HepG2 (cell line): ENCODE measurements around the gene KMT2A. TPM values are rescaled to one million over a fixed set of nuclear protein-coding genes. Genes with fewer than 3 reads are reported as not detected.

Source experiments
- ARHGAP35 ChIP-seq: sonication (generic); formaldehyde crosslinking; IDR thresholded peaks from 2 replicates; pipeline ENCODE4 v1.9.0; 2022; ENCODE audit warnings: mild to moderate bottlenecking, inconsistent platforms, moderate library complexity, missing genetic modification reagents, borderline replicate concordance
- ARID2 ChIP-seq: sonication (generic); formaldehyde crosslinking; IDR thresholded peaks from 2 replicates; pipeline ENCODE4 v1.8.1; 2022; ENCODE audit warnings: mild to moderate bottlenecking, missing genetic modification reagents, borderline replicate concordance
- CBFB ChIP-seq: sonication (generic); formaldehyde crosslinking; IDR thresholded peaks from 2 replicates; pipeline ENCODE4 v1.4.0; 2020; ENCODE audit warnings: missing genetic modification reagents
- IKZF4 ChIP-seq: sonication (generic); formaldehyde crosslinking; IDR thresholded peaks from 2 replicates; pipeline ENCODE4 v1.5.1; 2020; ENCODE audit warnings: borderline replicate concordance, mild to moderate bottlenecking, low read depth, missing genetic modification reagents; ENCODE audit errors: not compliant biosample characterization
- KLF13 ChIP-seq: sonication (generic); formaldehyde crosslinking; IDR thresholded peaks from 2 replicates; pipeline ENCODE4 v1.4.0; 2020; ENCODE audit warnings: mild to moderate bottlenecking, missing genetic modification reagents
- MAZ ChIP-seq, 2 experiments: sonication (generic) in 1 of 2; formaldehyde crosslinking in 1 of 2; IDR thresholded peaks; 2 replicates each; pipeline versions ENCODE4 v1.5.0 to v1.6.1; 2012 to 2020; ENCODE audit warnings: low read depth in 2 of 2, mild to moderate bottlenecking in 2 of 2, borderline replicate concordance in 1 of 2, improper control_type of control experiment in 1 of 2, low read length in 1 of 2, missing genetic modification reagents in 1 of 2, moderate library complexity in 1 of 2
- MED8 ChIP-seq: sonication (generic); formaldehyde crosslinking; IDR thresholded peaks from 2 replicates; pipeline ENCODE4 v1.8.1; 2023; ENCODE audit warnings: mild to moderate bottlenecking, missing genetic modification reagents; ENCODE audit not compliant: insufficient replicate concordance
- NFIC ChIP-seq: IDR thresholded peaks from 2 replicates; pipeline ENCODE4 v1.6.1; 2012; ENCODE audit warnings: mild to moderate bottlenecking, low read length, inconsistent platforms
- NPAS2 ChIP-seq: sonication (generic); formaldehyde crosslinking; IDR thresholded peaks from 2 replicates; pipeline ENCODE4 v1.8.0; 2022; ENCODE audit warnings: mild to moderate bottlenecking, missing genetic modification reagents, borderline replicate concordance
- PBX3 ChIP-seq: sonication (generic); formaldehyde crosslinking; IDR thresholded peaks from 2 replicates; pipeline ENCODE4 v1.8.1; 2023; ENCODE audit warnings: missing genetic modification reagents, inconsistent platforms, borderline replicate concordance
- PHF8 ChIP-seq: sonication (generic); formaldehyde crosslinking; IDR thresholded peaks from 2 replicates; pipeline ENCODE4 v1.5.0; 2020; ENCODE audit warnings: missing genetic modification reagents
- PTBP1 ChIP-seq: fragments of 200-400 bp; formaldehyde crosslinking; IDR thresholded peaks from 2 replicates; pipeline ENCODE4 v1.6.1; 2018; ENCODE audit warnings: low read length, low read depth; ENCODE audit not compliant: poor library complexity, severe bottlenecking
- RCOR2 ChIP-seq: IDR thresholded peaks from 2 replicates; pipeline ENCODE4 v1.6.1; 2016; ENCODE audit warnings: missing biosample characterization, missing genetic modification reagents
- TBP ChIP-seq: sonication (generic); formaldehyde crosslinking; IDR thresholded peaks from 2 replicates; pipeline ENCODE4 v1.5.0; 2020; ENCODE audit warnings: missing genetic modification reagents
- ZBTB38 ChIP-seq: sonication (generic); formaldehyde crosslinking; IDR thresholded peaks from 2 replicates; pipeline ENCODE4 v1.5.1; 2020; ENCODE audit warnings: mild to moderate bottlenecking, missing genetic modification reagents
- ZBTB8A ChIP-seq: sonication (generic); formaldehyde crosslinking; IDR thresholded peaks from 2 replicates; pipeline ENCODE4 v1.4.0; 2020; ENCODE audit warnings: mild to moderate bottlenecking, low read depth, missing genetic modification reagents, borderline replicate concordance
- ZMYM2 ChIP-seq: sonication (generic); formaldehyde crosslinking; IDR thresholded peaks from 2 replicates; pipeline ENCODE4 v1.8.0; 2022; ENCODE audit warnings: mild to moderate bottlenecking, missing genetic modification reagents
- ZNF552 ChIP-seq: sonication (generic); formaldehyde crosslinking; IDR thresholded peaks from 2 replicates; pipeline ENCODE4 v1.9.0; 2022; ENCODE audit warnings: missing genetic modification reagents, mild to moderate bottlenecking, borderline replicate concordance
- ZNF556 ChIP-seq: sonication (generic); formaldehyde crosslinking; IDR thresholded peaks from 2 replicates; pipeline ENCODE4 v1.4.0; 2020; ENCODE audit warnings: mild to moderate bottlenecking, missing genetic modification reagents, borderline replicate concordance
- ZNF775 ChIP-seq: sonication (generic); formaldehyde crosslinking; IDR thresholded peaks from 2 replicates; pipeline ENCODE4 v1.4.0; 2020; ENCODE audit warnings: missing genetic modification reagents, mild to moderate bottlenecking, moderate library complexity, borderline replicate concordance
- ZNF776 ChIP-seq: sonication (generic); formaldehyde crosslinking; IDR thresholded peaks from 2 replicates; pipeline ENCODE4 v1.4.0; 2020; ENCODE audit warnings: mild to moderate bottlenecking, missing genetic modification reagents
- ZZZ3 ChIP-seq: sonication (generic); formaldehyde crosslinking; IDR thresholded peaks from 2 replicates; pipeline ENCODE4 v1.4.0; 2020; ENCODE audit warnings: missing genetic modification reagents, mild to moderate bottlenecking, borderline replicate concordance
- polyA plus RNA-seq, 8 experiments: library from polyadenylated mRNA; depleted of rRNA in 3 of 8; stranded (reverse) in 7 of 8; unstranded in 1 of 8; fragments of >200 nt; fragmentation: Illumina TruSeq in 4 of 8; extraction: Trizol in 4 of 8; gene quantifications; 2 replicates each; pipeline versions ENCODE4 v1.2.1 to v1.2.3, GENCODE V29; 2011 to 2016; ENCODE audit warnings: low read depth in 4 of 8, missing spikeins in 1 of 8, mixed read lengths in 1 of 8; ENCODE audit not compliant: insufficient read depth in 1 of 8
- total RNA-seq, 5 experiments: library from RNA; depleted of rRNA; stranded (reverse); fragments of >200 nt; fragmentation: Illumina TruSeq; extraction: Trizol; gene quantifications; 2 replicates each; pipeline ENCODE4 v1.2.3, GENCODE V29; 2016; ENCODE audit warnings: low read depth in 1 of 5
- TF ChIP-seq, protein P1 (sequence below): sonication (generic); formaldehyde crosslinking; IDR thresholded peaks from 2 replicates; pipeline ENCODE4 v1.5.0; 2020; ENCODE audit warnings: missing genetic modification reagents
- TF ChIP-seq, protein P2 (sequence below): sonication (generic); formaldehyde crosslinking; IDR thresholded peaks from 2 replicates; pipeline ENCODE4 v1.4.0; 2020; ENCODE audit warnings: missing genetic modification reagents, borderline replicate concordance

KMT2A gene
- total and polyA plus RNA-seq, 2 of the 13 experiments (the other 11 are each of a cell fraction or from before 2014, with no cell fraction given): 12.4 to 20.0 TPM

GRCh38 chr11:118435893-118436624 lies at the start of gene KMT2A (continued):
- TF ChIP-seq ZNF552 (CRISPR knock-in tag): no peak
- TF ChIP-seq ZNF556 (CRISPR knock-in tag): no peak
- no peak; the same call in none of the 2 replicates for TF ChIP-seq PHF8
- no peak for TF ChIP-seq ZNF776
- no peak for TF ChIP-seq ZNF775
- TF ChIP-seq, protein P1, sequence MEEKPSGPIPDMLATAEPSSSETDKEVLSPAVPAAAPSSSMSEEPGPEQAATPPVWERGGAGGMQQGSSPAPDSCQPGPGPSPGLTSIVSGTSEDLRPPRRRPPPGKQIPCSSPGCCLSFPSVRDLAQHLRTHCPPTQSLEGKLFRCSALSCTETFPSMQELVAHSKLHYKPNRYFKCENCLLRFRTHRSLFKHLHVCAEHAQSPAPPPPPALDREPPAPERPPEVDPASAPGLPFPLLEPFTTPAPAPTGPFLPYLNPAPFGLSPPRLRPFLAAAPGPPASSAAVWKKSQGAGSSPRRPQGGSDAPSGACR: no peak
- TF ChIP-seq ARHGAP35: no peak
- TF ChIP-seq MED8: no peak
- TF ChIP-seq CBFB (CRISPR knock-in tag): peak; percentile 71; the same call in 1 of the 2 replicates
- TF ChIP-seq MAZ (IDR thresholded peaks at IDR 0.05; ENCODE audit: borderline replicate concordance, low read depth, low read length): peak; percentile 99
- peak; percentile 79; the same call in 1 of the 2 replicates for TF ChIP-seq MAZ (CRISPR knock-in tag; IDR thresholded peaks at IDR 0.05; ENCODE audit: low read depth)
- TF ChIP-seq PBX3: no peak
- no peak for TF ChIP-seq TBP
- TF ChIP-seq ZBTB38: no peak
- no peak for TF ChIP-seq ZZZ3 (CRISPR knock-in tag)
- TF ChIP-seq ARID2 (CRISPR knock-in tag): no peak
- no peak for TF ChIP-seq IKZF4 (CRISPR knock-in tag)
- no peak for TF ChIP-seq RCOR2 (CRISPR knock-in tag)
- TF ChIP-seq ZBTB8A (CRISPR knock-in tag): no peak
- TF ChIP-seq KLF13 (CRISPR knock-in tag): 0 out of 2 replicates have a peak, but pooled peaks have one; percentile 35
- peak; percentile 99 for TF ChIP-seq PTBP1
- TF ChIP-seq, protein P2, sequence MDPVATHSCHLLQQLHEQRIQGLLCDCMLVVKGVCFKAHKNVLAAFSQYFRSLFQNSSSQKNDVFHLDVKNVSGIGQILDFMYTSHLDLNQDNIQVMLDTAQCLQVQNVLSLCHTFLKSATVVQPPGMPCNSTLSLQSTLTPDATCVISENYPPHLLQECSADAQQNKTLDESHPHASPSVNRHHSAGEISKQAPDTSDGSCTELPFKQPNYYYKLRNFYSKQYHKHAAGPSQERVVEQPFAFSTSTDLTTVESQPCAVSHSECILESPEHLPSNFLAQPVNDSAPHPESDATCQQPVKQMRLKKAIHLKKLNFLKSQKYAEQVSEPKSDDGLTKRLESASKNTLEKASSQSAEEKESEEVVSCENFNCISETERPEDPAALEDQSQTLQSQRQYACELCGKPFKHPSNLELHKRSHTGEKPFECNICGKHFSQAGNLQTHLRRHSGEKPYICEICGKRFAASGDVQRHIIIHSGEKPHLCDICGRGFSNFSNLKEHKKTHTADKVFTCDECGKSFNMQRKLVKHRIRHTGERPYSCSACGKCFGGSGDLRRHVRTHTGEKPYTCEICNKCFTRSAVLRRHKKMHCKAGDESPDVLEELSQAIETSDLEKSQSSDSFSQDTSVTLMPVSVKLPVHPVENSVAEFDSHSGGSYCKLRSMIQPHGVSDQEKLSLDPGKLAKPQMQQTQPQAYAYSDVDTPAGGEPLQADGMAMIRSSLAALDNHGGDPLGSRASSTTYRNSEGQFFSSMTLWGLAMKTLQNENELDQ (CRISPR knock-in tag): no peak; the same call in 1 of the 2 replicates
- TF ChIP-seq NFIC: peak; percentile 60; the same call in 1 of the 2 replicates
- no peak for TF ChIP-seq NPAS2
- no peak for TF ChIP-seq ZMYM2
